Gastrocnemius medialis (tissue), 4 donors: ENCODE data around the gene MYLK. TPM values are rescaled to one million over a fixed set of nuclear protein-coding genes. Genes with fewer than 3 reads are reported as not detected.

ENCODE experiments used
- ATAC-seq, 2 donors: fragments of 150-250 bp; one replicate each; pipeline ENCODE4 v1.9.1; 2016
- DNase-seq, 2 donors: peaks; one replicate each; pipeline ENCODE4 v3.0.0-alpha.2; 2019
- H3K27ac ChIP-seq, 4 donors: fragments of 200-600 bp; sonication (generic); 1 replicate in 1 of 4; 2 replicates in 3 of 4; pipeline ENCODE4 v1.5.1; 2016 to 2018; ENCODE audit warnings: mild to moderate bottlenecking in 2 of 4, moderate library complexity in 1 of 4
- H3K27me3 ChIP-seq, 3 donors: fragments of 200-600 bp; sonication (generic) in 2 of 3; 1 replicate in 1 of 3; 2 replicates in 2 of 3; pipeline versions ENCODE4 v1.5.1 to v1.6.0; 2016 to 2019; ENCODE audit warnings: mild to moderate bottlenecking in 1 of 3, moderate library complexity in 1 of 3
- H3K36me3 ChIP-seq, 2 donors: fragments of 200-600 bp; sonication (generic) in 1 of 2; one replicate each; pipeline ENCODE4 v1.5.1; 2017 to 2018
- H3K4me1 ChIP-seq, 2 donors: fragments of 200-600 bp; sonication (generic) in 1 of 2; one replicate each; pipeline ENCODE4 v1.5.1; 2016 to 2017; ENCODE audit warnings: mild to moderate bottlenecking in 2 of 2
- H3K4me3 ChIP-seq, 4 donors: fragments of 200-600 bp; sonication (generic) in 3 of 4; 1 replicate in 1 of 4; 2 replicates in 3 of 4; pipeline ENCODE4 v1.5.1; 2016 to 2019; ENCODE audit warnings: mild to moderate bottlenecking in 2 of 4
- H3K9me3 ChIP-seq, 3 donors: fragments of 200-600 bp; sonication (generic) in 2 of 3; 1 replicate in 1 of 3; 2 replicates in 2 of 3; pipeline ENCODE4 v1.5.1; 2016 to 2019
- CTCF ChIP-seq, 5 experiments: fragments of 450-650 bp in 3 of 5; fragments of 200-600 bp in 2 of 5; sonication (generic) in 2 of 5; IDR thresholded peaks in 4 of 5; conservative IDR thresholded peaks in 1 of 5; 1 replicate in 4 of 5; 2 replicates in 1 of 5; pipeline ENCODE4 v1.5.1; 2016 to 2019; ENCODE audit warnings: antibody characterized with exemption in 5 of 5, mild to moderate bottlenecking in 3 of 5, moderate library complexity in 3 of 5
- POLR2A ChIP-seq, 2 donors: fragments of 450-650 bp; IDR thresholded peaks; one replicate each; pipeline ENCODE4 v1.6.1; 2017; ENCODE audit warnings: antibody characterized with exemption in 2 of 2, mild to moderate bottlenecking in 2 of 2, moderate library complexity in 2 of 2
- in situ Hi-C, 4 donors: fragments of 200-750 bp; cut with MboI; loops; one replicate each; pipeline versions ENCODE4 v1.15.0 to v1.8.0; 2017; ENCODE audit warnings: low sequenced_read_pairs in 4 of 4
- intact Hi-C: fragments of 100-400 bp; cut with DNase I; formaldehyde crosslinking; loops from one replicate; pipeline ENCODE4 v1.15.1; 2023; ENCODE audit warnings: low total_unique reads
- total RNA-seq, 4 donors: library from RNA; depleted of rRNA; stranded (reverse); fragments of >200 nt; gene quantifications; one replicate each; pipeline versions ENCODE4 v1.1.0 to v1.2.3, GENCODE V29; 2016

MYLK gene
- total RNA-seq, 4 donors from 2014 or later = 5.6 to 19.6 (median 8.8) TPM

GRCh38 chr3:123762805-123763204 is 121.3 kb downstream of the MYLK start:
- Histone ChIP-seq H3K4me1 (peaks cover 0 to 2% of the 10 kb centered on the region in 2 donors), H3K27ac (no peak overlapping the region), H3K4me3 (no peak overlapping the region), H3K36me3 (no peaks in the 10 kb centered on the region), H3K9me3 (no peaks in the 10 kb centered on the region), H3K27me3 (peaks cover 0 to 3% (median 0%) of the 10 kb centered on the region in 3 donors)
- DNase-seq = no peak
- TF ChIP-seq CTCF (IDR thresholded peaks at IDR 0.05 in 4 of 5, conservative IDR thresholded peaks at IDR 0.05 in 1 of 5) (no peak), POLR2A (IDR thresholded peaks at IDR 0.05) (no peak)
- ATAC-seq = no peak
- in situ Hi-C loops (no loop called here), intact Hi-C loops (no loop called here)

- Histone ChIP-seq H3K9me3 (no peaks in the 10 kb centered on the region), H3K27me3 (peaks cover 0 to 3% (median 0%) of the 10 kb centered on the region in 3 donors), H3K36me3 (no peaks in the 10 kb centered on the region), H3K4me1 (peaks cover 0 to 2% of the 10 kb centered on the region in 2 donors), H3K4me3 (no peak overlapping the region), H3K27ac (no peak overlapping the region)
- ATAC-seq = no peak
- TF ChIP-seq POLR2A (IDR thresholded peaks at IDR 0.05) = no peak
- no peak for TF ChIP-seq CTCF (IDR thresholded peaks at IDR 0.05 in 4 of 5, conservative IDR thresholded peaks at IDR 0.05 in 1 of 5)
- DNase-seq = no peak
- in situ Hi-C loops (no loop called here), intact Hi-C loops (no loop called here)
Observed at GRCh38 chr3:123760817-123761216, 123.3 kb downstream of the MYLK start.

- TF ChIP-seq POLR2A (IDR thresholded peaks at IDR 0.05) (no peak), CTCF (IDR thresholded peaks at IDR 0.05 in 4 of 5, conservative IDR thresholded peaks at IDR 0.05 in 1 of 5) (no peak)
- no peak for ATAC-seq
- H3K9me3 ChIP-seq = no peaks in the 10 kb centered on the region
- no peak overlapping the region for H3K27ac ChIP-seq
- H3K4me3 ChIP-seq = no peak overlapping the region
- in situ Hi-C loops = no loop called here
- no peak for DNase-seq
- peaks cover 0 to 2% of the 10 kb centered on the region in 2 donors for H3K4me1 ChIP-seq
- intact Hi-C loops = no loop called here
- H3K36me3 ChIP-seq = no peaks in the 10 kb centered on the region
- peaks cover 0 to 3% (median 0%) of the 10 kb centered on the region in 3 donors for H3K27me3 ChIP-seq
Observed at GRCh38 chr3:123759871-123760270, 124.3 kb downstream of the MYLK start.

- TF ChIP-seq POLR2A (IDR thresholded peaks at IDR 0.05) (no peak), CTCF (IDR thresholded peaks at IDR 0.05 in 4 of 5, conservative IDR thresholded peaks at IDR 0.05 in 1 of 5) (no peak)
- peaks cover 0 to 3% (median 0%) of the 10 kb centered on the region in 3 donors for H3K27me3 ChIP-seq
- H3K4me3 ChIP-seq = no peak overlapping the region
- H3K27ac ChIP-seq = no peak overlapping the region
- DNase-seq (no peak), ATAC-seq (no peak)
- intact Hi-C loops (no loop called here), in situ Hi-C loops (no loop called here)
- peaks cover 0 to 2% of the 10 kb centered on the region in 2 donors for H3K4me1 ChIP-seq
- H3K9me3 ChIP-seq = no peaks in the 10 kb centered on the region
- no peaks in the 10 kb centered on the region for H3K36me3 ChIP-seq
Observed at GRCh38 chr3:123759311-123759710, 124.8 kb downstream of the MYLK start.

- Histone ChIP-seq H3K9me3 (no peaks in the 10 kb centered on the region), H3K27ac (no peak overlapping the region), H3K4me3 (no peak overlapping the region), H3K4me1 (peaks cover 0 to 2% of the 10 kb centered on the region in 2 donors), H3K36me3 (no peaks in the 10 kb centered on the region), H3K27me3 (peaks cover 0 to 3% (median 0%) of the 10 kb centered on the region in 3 donors)
- intact Hi-C loops = no loop called here
- in situ Hi-C loops = no loop called here
- no peak for ATAC-seq
- no peak for DNase-seq
- no peak for TF ChIP-seq CTCF (IDR thresholded peaks at IDR 0.05 in 4 of 5, conservative IDR thresholded peaks at IDR 0.05 in 1 of 5)
- no peak for TF ChIP-seq POLR2A (IDR thresholded peaks at IDR 0.05)
Observed at GRCh38 chr3:123758081-123758564, 126.0 kb downstream of the MYLK start.
